NCI-H82 treated with DMSO at 0.1 percent for 48 hours (cell line): ENCODE results near the gene KLHL12.

Experiments
- DNase-seq: peaks from one replicate; lab custom pipeline; 2025; ENCODE audit not compliant: unreplicated experiment; lab: John Stamatoyannopoulos, UW

KLHL12 gene

GRCh38 chr1:202926581-202927491 lies at the start of gene KLHL12:
Gene KLHL12 (minus strand): TSS chr1:202927234. CDS start chr1:202925162, 2,072 bp downstream.
- peak; percentile 97 for DNase-seq

DNA sequence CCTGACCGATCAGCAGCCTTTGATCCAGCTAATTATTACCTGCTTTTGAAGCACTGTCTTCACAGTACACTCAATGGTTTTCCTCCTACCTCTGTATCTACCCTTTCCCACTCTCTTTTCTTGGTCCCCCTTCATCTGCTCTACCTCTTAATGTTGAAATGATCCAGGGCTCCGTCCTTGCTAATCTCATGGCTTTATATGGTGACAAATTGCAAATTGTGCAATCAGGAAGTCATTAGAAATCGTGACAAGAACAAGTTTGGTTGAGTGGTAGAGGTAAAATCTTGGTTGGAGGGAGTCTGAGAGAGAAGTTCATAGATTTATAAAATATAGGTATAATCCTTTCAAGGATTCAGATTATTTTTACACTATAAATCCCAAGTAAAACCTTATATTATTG lies 49.6 kb upstream of the KLHL12 start:
- no peak for DNase-seq

- no peak for DNase-seq
Measured at GRCh38 chr1:202974856-202975255, 47.8 kb upstream of the KLHL12 start.

GRCh38 chr1:202972046-202972445 lies 45.0 kb upstream of the KLHL12 start:
- no peak for DNase-seq

DNA sequence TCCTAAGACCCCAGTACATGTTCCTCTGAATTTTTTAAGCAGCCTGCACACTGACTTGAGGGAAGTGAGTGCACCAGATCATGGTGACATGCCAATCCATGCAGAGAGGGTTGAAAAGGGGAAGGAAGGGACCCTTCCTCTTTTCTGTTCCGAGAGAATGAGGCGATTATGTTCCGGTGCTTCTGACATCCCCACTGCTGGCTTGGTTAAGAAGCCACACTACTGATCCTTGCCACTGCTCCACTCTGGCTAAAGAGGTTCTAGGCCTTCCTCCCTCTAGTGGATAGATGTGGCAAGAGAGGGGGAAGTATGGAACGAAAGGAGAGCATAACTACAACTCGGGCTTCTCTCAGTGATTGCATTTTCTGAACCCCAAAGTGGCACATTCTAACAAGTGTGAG lies 41.9 kb upstream of the KLHL12 start:
- DNase-seq, result peak; percentile 83

- no peak for DNase-seq
Measured at GRCh38 chr1:202968351-202968750, 41.3 kb upstream of the KLHL12 start.

DNA sequence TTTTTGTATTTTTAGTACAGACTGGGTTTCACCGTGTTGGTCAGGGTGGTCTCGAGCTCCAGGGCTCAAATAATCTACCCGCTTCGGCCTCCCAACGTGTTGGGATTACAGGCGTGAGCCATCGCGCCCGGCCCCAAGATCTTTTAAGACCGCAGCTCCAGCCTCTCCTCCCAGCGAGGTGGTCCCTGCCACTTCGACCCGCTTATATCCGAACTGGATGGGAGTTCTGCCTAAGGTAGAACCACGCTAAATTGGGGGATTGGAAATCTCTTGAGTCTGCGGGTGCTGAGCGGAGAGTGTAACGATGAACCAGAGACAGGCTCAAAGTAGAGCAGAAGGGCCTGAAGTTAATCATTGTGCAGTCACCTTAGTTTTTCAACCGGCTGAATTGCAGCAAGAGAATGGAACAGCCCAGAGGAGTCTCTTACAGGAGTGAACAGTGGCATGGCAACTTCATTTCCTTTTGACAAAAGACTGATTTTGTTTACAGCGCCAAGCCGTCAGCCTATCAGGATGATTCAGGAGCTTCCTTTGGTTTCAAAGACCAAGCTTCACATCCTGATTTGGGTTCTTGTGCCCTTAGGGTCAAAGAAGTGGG lies 40.7 kb upstream of the KLHL12 start:
- no peak for DNase-seq

DNA sequence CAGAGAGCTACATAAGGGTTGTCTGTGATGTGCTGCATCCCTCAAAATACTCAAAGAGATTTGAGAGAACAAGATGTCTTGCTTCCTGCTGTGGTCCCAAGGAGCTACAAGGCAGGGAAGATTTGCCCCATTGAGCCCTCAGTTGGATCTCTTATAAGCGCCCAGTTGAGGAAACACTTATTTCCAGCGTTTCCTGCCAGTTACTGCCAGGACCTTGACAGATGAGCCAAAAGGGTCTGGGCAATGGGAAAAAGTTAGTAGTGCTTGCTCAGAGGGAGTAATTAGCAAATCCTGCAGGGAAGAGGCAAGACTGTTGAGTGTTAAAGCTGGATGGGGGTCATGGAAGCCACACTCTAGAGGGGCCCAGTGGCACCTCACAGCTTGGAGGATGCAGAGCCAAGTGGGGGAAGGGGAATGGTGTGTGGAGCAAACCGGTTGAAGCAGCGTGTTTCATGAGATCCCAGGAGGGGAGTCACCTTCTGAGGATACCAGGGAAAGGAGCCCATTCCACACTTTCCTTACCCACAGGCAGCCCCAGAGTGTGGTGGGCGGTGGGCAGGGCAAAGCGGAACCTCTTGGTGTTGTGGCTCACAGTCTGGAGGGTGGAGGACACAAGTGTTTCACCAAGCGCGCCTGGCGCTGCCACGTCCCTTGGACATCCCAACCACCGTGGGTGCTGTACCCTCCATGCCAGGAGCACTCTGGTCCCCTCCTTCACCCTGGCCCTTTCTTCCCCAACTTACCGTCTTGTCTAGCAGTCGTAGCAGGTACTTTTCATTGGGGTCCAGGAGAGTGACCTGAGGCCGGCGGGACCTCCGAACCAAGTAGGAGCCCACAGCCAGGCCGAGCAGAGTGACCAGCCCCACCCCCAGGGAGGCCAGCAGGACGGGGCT lies 39.2 kb upstream of the KLHL12 start:
- no peak for DNase-seq

DNA sequence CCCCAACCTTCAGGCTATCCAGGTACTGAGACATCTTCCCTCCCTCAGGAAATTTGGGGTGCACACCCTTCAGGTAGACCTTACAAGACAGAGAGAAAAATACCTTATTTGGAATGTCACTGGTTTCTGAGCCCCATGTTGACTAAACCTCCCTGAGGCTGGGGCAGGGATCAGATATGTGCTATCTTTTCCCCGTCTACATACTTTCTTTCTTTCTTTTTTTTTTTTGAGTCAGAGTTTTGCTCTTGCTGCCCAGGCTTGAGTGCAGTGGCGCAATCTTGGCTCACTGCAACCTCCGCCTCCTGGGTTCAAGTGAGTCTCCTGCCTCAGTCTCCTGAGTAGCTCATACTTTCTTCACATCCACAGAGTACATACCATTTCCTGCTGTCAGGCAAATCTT lies 38.4 kb upstream of the KLHL12 start:
- no peak for DNase-seq

- DNase-seq, result no peak
Measured at GRCh38 chr1:202964791-202965410, 37.9 kb upstream of the KLHL12 start.

GRCh38 chr1:202961220-202961880 lies 34.3 kb upstream of the KLHL12 start:
- no peak for DNase-seq

DNA sequence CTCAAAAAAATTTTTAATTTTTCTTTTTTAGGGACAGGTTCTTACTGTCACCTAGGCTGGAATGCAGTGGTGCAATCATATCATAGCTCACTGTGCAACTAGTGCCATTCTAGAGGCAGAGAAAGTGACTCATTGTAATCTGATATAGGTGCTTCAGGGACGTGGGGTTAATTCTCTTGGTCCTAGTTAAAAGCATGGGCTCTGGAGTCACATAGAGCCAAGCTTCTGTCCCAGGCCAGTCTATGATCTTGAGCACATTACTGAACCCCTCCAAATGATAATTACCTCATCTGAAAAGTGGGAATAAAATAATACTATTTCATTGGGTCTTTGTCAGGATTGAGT lies 32.2 kb upstream of the KLHL12 start:
- peak; percentile 49 for DNase-seq

DNA sequence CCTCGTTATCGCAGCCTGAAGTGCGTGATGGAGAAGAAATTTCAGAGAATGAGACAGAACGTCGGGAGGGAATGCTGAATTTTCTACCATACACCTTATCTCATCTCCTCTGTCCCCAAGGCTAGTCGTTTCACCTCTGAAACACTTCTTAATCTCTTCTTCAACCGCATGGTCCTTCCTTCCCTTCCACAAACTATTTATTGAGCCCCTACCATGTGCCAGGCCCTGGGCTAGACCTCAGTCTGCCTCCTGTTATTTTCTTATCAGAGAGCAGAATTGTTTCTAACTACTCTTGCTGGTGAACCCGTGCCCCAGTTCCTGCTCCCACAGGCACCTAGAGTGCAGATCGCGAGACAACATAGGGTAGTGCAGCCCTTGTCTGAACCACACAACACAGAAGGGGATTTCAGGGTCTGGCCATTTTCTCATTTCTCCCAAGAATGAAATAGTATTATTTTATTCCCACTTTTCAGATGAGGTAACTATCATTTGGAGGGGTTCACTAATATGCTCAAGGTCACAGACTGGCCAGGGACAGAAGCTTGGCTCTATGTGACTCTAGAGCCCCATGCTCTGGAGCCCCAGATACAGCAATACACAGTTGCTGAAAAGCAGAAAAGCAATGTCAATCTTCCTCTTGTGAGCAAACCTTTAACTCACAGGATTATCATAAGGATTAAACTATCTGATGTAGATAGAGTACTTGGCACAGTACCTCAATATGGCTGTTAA lies 31.7 kb upstream of the KLHL12 start:
- DNase-seq, result no peak

GRCh38 chr1:202957733-202958543 lies 30.9 kb upstream of the KLHL12 start, which contains the start of gene ADIPOR1:
Gene ADIPOR1 (minus strand): TSS chr1:202958312. CDS start chr1:202951070, 7,242 bp downstream.
- peak; percentile 71 for DNase-seq

- DNase-seq, result no peak
Measured at GRCh38 chr1:202956969-202957368, 29.9 kb upstream of the KLHL12 start.

GRCh38 chr1:202954057-202954745 lies 27.2 kb upstream of the KLHL12 start:
- no peak for DNase-seq

DNA sequence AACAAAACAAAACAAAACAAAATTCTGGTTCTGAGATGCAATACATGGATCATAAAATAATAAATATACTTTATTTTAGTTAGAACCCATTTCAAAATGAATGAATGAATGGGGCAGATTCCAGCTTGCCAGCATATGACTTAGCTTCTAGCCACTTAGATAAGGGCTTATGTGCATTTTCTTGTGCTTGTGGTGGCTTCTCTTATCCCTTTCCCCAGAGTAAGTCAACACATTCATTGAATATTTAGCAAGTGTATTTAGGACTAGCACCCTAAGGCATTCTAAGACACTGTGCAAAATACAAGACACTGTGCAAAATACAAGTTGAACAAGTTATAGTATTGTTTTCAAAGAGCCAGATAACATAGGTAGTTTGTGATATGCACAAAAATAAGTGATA lies 26.4 kb upstream of the KLHL12 start:
- DNase-seq, result no peak

DNA sequence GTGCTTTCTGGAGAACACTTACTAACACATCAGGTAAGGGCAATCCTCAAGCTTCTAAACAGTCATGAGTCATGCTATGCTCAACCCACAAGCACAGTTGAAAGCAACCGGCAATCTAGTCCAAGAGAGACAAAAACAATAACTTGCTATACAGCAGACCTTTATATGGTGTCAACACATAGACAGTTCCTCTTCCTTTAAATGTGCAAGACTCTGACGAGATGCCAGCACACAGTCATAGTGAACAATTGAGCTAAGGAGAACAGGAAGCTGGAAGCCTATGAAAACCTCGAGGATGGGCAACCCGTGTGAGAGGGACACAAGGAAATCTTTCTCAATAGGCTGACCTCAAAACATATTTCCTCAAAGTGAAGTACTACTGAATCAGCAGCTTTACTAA lies 25.8 kb upstream of the KLHL12 start:
- DNase-seq, result no peak
